ENCODE data around the gene TMEM19.

TMEM19 gene

GRCh38 chr12:71725011-71725410 is 39.1 kb downstream of the TMEM19 start:
- H3K36me3 ChIP-seq (ENCODE audit: low read length) = no peaks in the 10 kb centered on the region
- no peaks in the 10 kb centered on the region for H3K79me2 ChIP-seq (ENCODE audit: insufficient read depth, low read length)
- H3K9ac ChIP-seq (ENCODE audit: low read length) = no peak overlapping the region
- no peak overlapping the region for H3K4me2 ChIP-seq (ENCODE audit: low read depth, low read length, poor library complexity, severe bottlenecking)
- no peaks in the 10 kb centered on the region for H3F3A ChIP-seq (ENCODE audit: insufficient read depth)
- no peaks in the 10 kb centered on the region for H3K27me3 ChIP-seq (ENCODE audit: low read length)
- H3K9me2 ChIP-seq (replicated peaks; ENCODE audit: insufficient read depth, low read length) = no peaks in the 10 kb centered on the region
- no peaks in the 10 kb centered on the region for H3K9me3 ChIP-seq (ENCODE audit: insufficient read depth, low read length)
- no peaks in the 10 kb centered on the region for H4K20me1 ChIP-seq (ENCODE audit: low read depth, low read length)
- no peak for TF ChIP-seq CTCF (IDR thresholded peaks at IDR 0.05; ENCODE audit: insufficient read depth, low read length, poor library complexity, severe bottlenecking)
- TF ChIP-seq EZH2phosphoT487 (conservative IDR thresholded peaks at IDR 0.05; ENCODE audit: low read length) = no peak
- H3K27ac ChIP-seq (ENCODE audit: low read depth, low read length) = no peak overlapping the region
- no peak overlapping the region for H2AFZ ChIP-seq (ENCODE audit: low read depth, low read length, severe bottlenecking)
- no peak overlapping the region for H3K4me3 ChIP-seq (ENCODE audit: insufficient read depth, low read length, poor library complexity, severe bottlenecking)

DNA sequence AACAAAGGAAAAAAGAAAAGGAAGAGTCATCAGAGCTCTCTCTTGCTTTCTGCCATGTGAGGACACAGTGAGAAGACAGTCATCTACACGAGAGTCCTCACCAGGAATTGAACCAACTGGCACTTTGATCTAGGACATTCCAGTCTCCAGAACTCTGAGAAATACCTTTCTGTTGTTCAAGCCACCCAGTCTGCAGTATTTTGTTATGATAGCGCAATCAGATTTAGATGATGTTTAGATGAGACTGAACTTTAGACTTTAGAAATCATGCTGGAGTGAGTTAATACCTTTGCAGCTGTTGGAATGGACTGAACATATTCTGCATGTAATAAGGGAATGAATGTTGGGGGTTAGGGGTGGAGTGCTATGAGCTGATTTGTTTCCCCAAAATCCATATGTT is 40.7 kb downstream of the TMEM19 start:
- no peak for TF ChIP-seq CTCF (IDR thresholded peaks at IDR 0.05; ENCODE audit: insufficient read depth, low read length, poor library complexity, severe bottlenecking)
- TF ChIP-seq EZH2phosphoT487 (conservative IDR thresholded peaks at IDR 0.05; ENCODE audit: low read length) = no peak
- H3K9me2 ChIP-seq (replicated peaks; ENCODE audit: insufficient read depth, low read length) = no peaks in the 10 kb centered on the region

DNA sequence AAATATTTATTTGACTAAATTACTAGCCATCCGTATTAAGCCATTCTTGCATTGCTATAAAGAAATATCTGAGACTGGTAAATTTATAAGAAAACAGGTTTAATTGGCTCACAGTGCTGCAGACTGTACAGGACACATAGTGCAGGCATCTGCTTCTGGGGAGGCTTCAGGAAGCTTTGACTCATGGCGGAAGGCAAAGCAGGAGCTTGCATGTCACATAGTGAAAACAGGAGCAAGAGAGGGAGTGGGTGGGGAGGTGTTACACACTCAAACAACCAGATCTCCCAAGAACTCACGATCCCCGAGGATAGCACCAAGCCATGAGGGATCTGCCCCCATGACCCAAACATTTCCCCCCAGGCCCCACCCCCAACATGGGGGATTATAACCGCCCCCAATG is 42.1 kb downstream of the TMEM19 start:
- Histone ChIP-seq H3K27me3 (ENCODE audit: low read length) (no peaks in the 10 kb centered on the region), H3K4me2 (ENCODE audit: low read depth, low read length, poor library complexity, severe bottlenecking) (no peak overlapping the region), H3K9me3 (ENCODE audit: insufficient read depth, low read length) (no peaks in the 10 kb centered on the region), H3K27ac (ENCODE audit: low read depth, low read length) (no peak overlapping the region), H4K20me1 (ENCODE audit: low read depth, low read length) (no peaks in the 10 kb centered on the region), H3K9me2 (replicated peaks; ENCODE audit: insufficient read depth, low read length) (no peaks in the 10 kb centered on the region), H3K36me3 (ENCODE audit: low read length) (no peaks in the 10 kb centered on the region), H3K9ac (ENCODE audit: low read length) (no peak overlapping the region), H3K79me2 (ENCODE audit: insufficient read depth, low read length) (no peaks in the 10 kb centered on the region), H2AFZ (ENCODE audit: low read depth, low read length, severe bottlenecking) (no peak overlapping the region), H3K4me3 (ENCODE audit: insufficient read depth, low read length, poor library complexity, severe bottlenecking) (no peak overlapping the region), H3F3A (ENCODE audit: insufficient read depth) (no peaks in the 10 kb centered on the region)
- no peak for TF ChIP-seq CTCF (IDR thresholded peaks at IDR 0.05; ENCODE audit: insufficient read depth, low read length, poor library complexity, severe bottlenecking)
- TF ChIP-seq EZH2phosphoT487 (conservative IDR thresholded peaks at IDR 0.05; ENCODE audit: low read length) = no peak

More for the DNA sequence above, 40.7 kb downstream of the TMEM19 start:
- Histone ChIP-seq H4K20me1 (ENCODE audit: low read depth, low read length) (no peaks in the 10 kb centered on the region), H3F3A (ENCODE audit: insufficient read depth) (no peaks in the 10 kb centered on the region), H3K36me3 (ENCODE audit: low read length) (no peaks in the 10 kb centered on the region), H3K4me3 (ENCODE audit: insufficient read depth, low read length, poor library complexity, severe bottlenecking) (no peak overlapping the region), H2AFZ (ENCODE audit: low read depth, low read length, severe bottlenecking) (no peak overlapping the region), H3K79me2 (ENCODE audit: insufficient read depth, low read length) (no peaks in the 10 kb centered on the region), H3K9me3 (ENCODE audit: insufficient read depth, low read length) (no peaks in the 10 kb centered on the region), H3K27ac (ENCODE audit: low read depth, low read length) (no peak overlapping the region), H3K9ac (ENCODE audit: low read length) (no peak overlapping the region), H3K27me3 (ENCODE audit: low read length) (no peaks in the 10 kb centered on the region), H3K4me2 (ENCODE audit: low read depth, low read length, poor library complexity, severe bottlenecking) (no peak overlapping the region)

All from SU-DHL-6 (cell line).